ENCODE results near the gene LPCAT1.
"Not testable (repeated sequence)": the region's sequence is repeated elsewhere in the genome, so short reads cannot be mapped to it uniquely, and the experiment has no call there.

DNA sequence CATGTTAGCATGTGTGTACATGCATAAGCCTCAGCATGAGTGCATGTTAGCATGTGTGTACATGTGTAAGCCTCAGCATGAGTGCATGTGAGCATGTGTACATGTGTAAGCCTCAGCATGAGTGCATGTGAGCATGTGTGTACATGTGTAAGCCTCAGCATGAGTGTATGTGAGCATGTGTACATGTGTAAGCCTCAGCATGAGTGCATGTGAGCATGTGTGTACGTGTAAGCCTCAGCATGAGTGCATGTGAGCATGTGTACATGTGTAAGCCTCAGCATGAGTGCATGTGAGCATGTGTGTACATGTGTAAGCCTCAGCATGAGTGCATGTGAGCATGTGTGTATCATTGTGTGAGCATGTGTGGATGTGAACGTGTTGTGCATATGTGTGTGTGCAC is 64.3 kb downstream of the LPCAT1 start:
- not testable (repeated sequence) for TF ChIP-seq POLR2A (IDR thresholded peaks at IDR 0.05; ENCODE audit: low read length); GATA1 (IDR thresholded peaks at IDR 0.05; ENCODE audit: low read depth, low read length)
